ENCODE measurements around the gene POR. TPM values are rescaled to one million over a fixed set of nuclear protein-coding genes. Genes with fewer than 3 reads are reported as not detected.

The POR gene
- total and polyA plus RNA-seq, 2 of the 8 experiments (the other 6 are each of a cell fraction or from before 2014, with no cell fraction given), result 98.7 to 144 TPM

- TF ChIP-seq SP4 (IDR thresholded peaks at IDR 0.05; ENCODE audit: low read length) (no peak), HDAC2 (IDR thresholded peaks at IDR 0.05; ENCODE audit: borderline replicate concordance in 1 of 2, low read depth in 2 of 2, low read length in 2 of 2) (no peak), SIX5 (IDR thresholded peaks at IDR 0.05; ENCODE audit: low read depth, low read length) (no peak), CHD1 (IDR thresholded peaks at IDR 0.05; ENCODE audit: low read depth, low read length) (no peak), POLR2A (IDR thresholded peaks at IDR 0.05; ENCODE audit: control extremely low read depth in 1 of 2, low read depth in 2 of 2, low read length in 2 of 2) (no peak), GABPA (IDR thresholded peaks at IDR 0.05; ENCODE audit: borderline replicate concordance, insufficient read depth, low read length) (no peak)
Measured at GRCh38 chr7:75995052-75995471, 80.1 kb downstream of the POR start (continued).
